Stimulated activated CD4-positive, alpha-beta T cell treated with anti-CD3 and anti-CD28 coated beads, Interleukin-1b, Interleukin-23, amount 100 ng/mL, for 1 hour (primary cell): ENCODE results near the gene TOR3A.
"Not testable (repeated sequence)": the region's sequence is repeated elsewhere in the genome, so short reads cannot be mapped to it uniquely, and the experiment has no call there.

Experiments used
- DNase-seq, 2 donors: peaks; one replicate each; pipeline ENCODE4 v3.0.0-alpha.2; 2020; ENCODE audit warnings: low read depth in 2 of 2

TOR3A gene

GRCh38 chr1:179107706-179108629, 26.1 kb downstream of the TOR3A start:
- no peak for DNase-seq

GRCh38 chr1:179108644-179109043, 26.8 kb downstream of the TOR3A start:
- no peak for DNase-seq

GRCh38 chr1:179115181-179115580, 33.3 kb downstream of the TOR3A start:
- DNase-seq, result no peak

GRCh38 chr1:179119513-179119912, 37.6 kb downstream of the TOR3A start:
- no peak for DNase-seq

GRCh38 chr1:179120736-179121135, 38.9 kb downstream of the TOR3A start:
- no peak for DNase-seq

- peak in 1 of 2 donors; percentile 5 for DNase-seq
Observed at GRCh38 chr1:179121159-179121938, 39.5 kb downstream of the TOR3A start.

- DNase-seq, result no peak
Observed at GRCh38 chr1:179124873-179125272, 43.0 kb downstream of the TOR3A start.

GRCh38 chr1:179126338-179127060, 44.6 kb downstream of the TOR3A start:
- no peak for DNase-seq

GRCh38 chr1:179127163-179127895, 45.5 kb downstream of the TOR3A start:
- no peak for DNase-seq

GRCh38 chr1:179128520-179128919, 46.6 kb downstream of the TOR3A start:
- DNase-seq, result no peak

- peak in 1 of 2 donors; percentile 4 for DNase-seq
Observed at GRCh38 chr1:179129702-179130473, 48.0 kb downstream of the TOR3A start.

- not testable (repeated sequence) for DNase-seq
Observed at GRCh38 chr1:179135168-179135567, 53.3 kb downstream of the TOR3A start.

- DNase-seq, result not testable (repeated sequence)
Observed at GRCh38 chr1:179135707-179136106, 53.8 kb downstream of the TOR3A start.

GRCh38 chr1:179137617-179138255, 55.9 kb downstream of the TOR3A start:
- DNase-seq, result no peak

GRCh38 chr1:179138755-179139154, 56.9 kb downstream of the TOR3A start:
- not testable (repeated sequence) for DNase-seq

- no peak for DNase-seq
Observed at GRCh38 chr1:179141592-179142251, 59.9 kb downstream of the TOR3A start.

GRCh38 chr1:179142889-179143299, 61.0 kb downstream of the TOR3A start:
- no peak for DNase-seq

GRCh38 chr1:179143322-179143721, 61.5 kb downstream of the TOR3A start:
- no peak for DNase-seq

GRCh38 chr1:179144626-179145025, 62.8 kb downstream of the TOR3A start:
- no peak for DNase-seq
